BLaER1 (cell line): Measurements from ENCODE around the gene PTPRF.

ENCODE experiments used
- H3K27ac ChIP-seq: shearing (Covaris generic); formaldehyde crosslinking; 2 replicates; pipeline ENCODE4 v1.8.1; 2022
- H3K27me3 ChIP-seq: shearing (Covaris generic); formaldehyde crosslinking; 2 replicates; pipeline ENCODE4 v1.8.1; 2022
- H3K36me3 ChIP-seq: shearing (Covaris generic); formaldehyde crosslinking; 2 replicates; pipeline ENCODE4 v1.8.1; 2022
- H3K4me1 ChIP-seq: shearing (Covaris generic); formaldehyde crosslinking; 2 replicates; pipeline ENCODE4 v1.8.1; 2022
- H3K4me2 ChIP-seq: shearing (Covaris generic); formaldehyde crosslinking; 2 replicates; pipeline ENCODE4 v1.8.1; 2022
- H3K4me3 ChIP-seq: shearing (Covaris generic); formaldehyde crosslinking; 2 replicates; pipeline ENCODE4 v1.8.1; 2022
- H3K9ac ChIP-seq: shearing (Covaris generic); formaldehyde crosslinking; 2 replicates; pipeline ENCODE4 v1.8.1; 2022
- H3K9me3 ChIP-seq: shearing (Covaris generic); formaldehyde crosslinking; 2 replicates; pipeline ENCODE4 v1.8.1; 2022
- H4K20me1 ChIP-seq: shearing (Covaris generic); formaldehyde crosslinking; 2 replicates; pipeline ENCODE4 v1.8.1; 2022
- Cebpa-rat ChIP-seq: shearing (Covaris generic); IDR thresholded peaks from 2 replicates; pipeline ENCODE4 v1.8.1; 2022

Gene PTPRF

GRCh38 chr1:43503534-43503933 is 27.1 kb upstream of the PTPRF start:
- no peaks in the 10 kb centered on the region for H3K4me1 ChIP-seq

GRCh38 chr1:43505077-43505780 is 25.5 kb upstream of the PTPRF start:
- no peaks in the 10 kb centered on the region for H3K27me3 ChIP-seq
- H3K36me3 ChIP-seq: no peaks in the 10 kb centered on the region
- H3K4me3 ChIP-seq: no peak overlapping the region
- H3K9me3 ChIP-seq: no peaks in the 10 kb centered on the region
- no peaks in the 10 kb centered on the region for H4K20me1 ChIP-seq
- no peaks in the 10 kb centered on the region for H3K4me1 ChIP-seq
- no peak overlapping the region for H3K4me2 ChIP-seq
- H3K9ac ChIP-seq: no peak overlapping the region
- H3K27ac ChIP-seq: no peak overlapping the region
- TF ChIP-seq Cebpa-rat: no peak

More at GRCh38 chr1:43503534-43503933, 27.1 kb upstream of the PTPRF start:
- Histone ChIP-seq H3K9me3 (no peaks in the 10 kb centered on the region), H3K9ac (no peak overlapping the region), H3K4me3 (no peak overlapping the region), H4K20me1 (no peaks in the 10 kb centered on the region), H3K36me3 (no peaks in the 10 kb centered on the region), H3K27ac (no peak overlapping the region), H3K4me2 (no peak overlapping the region), H3K27me3 (no peaks in the 10 kb centered on the region)
- TF ChIP-seq Cebpa-rat: no peak

- TF ChIP-seq Cebpa-rat: no peak
- Histone ChIP-seq H3K9me3 (no peaks in the 10 kb centered on the region; the same call in 1 of the 2 replicates), H3K4me1 (no peaks in the 10 kb centered on the region), H3K27ac (no peak overlapping the region), H3K27me3 (no peaks in the 10 kb centered on the region), H4K20me1 (no peaks in the 10 kb centered on the region), H3K4me2 (no peak overlapping the region), H3K36me3 (no peaks in the 10 kb centered on the region), H3K9ac (no peak overlapping the region), H3K4me3 (no peak overlapping the region)
Measured at GRCh38 chr1:43506233-43506632, 24.4 kb upstream of the PTPRF start.

- Histone ChIP-seq H3K36me3 (no peaks in the 10 kb centered on the region), H3K4me2 (no peak overlapping the region), H3K4me1 (no peaks in the 10 kb centered on the region), H3K27ac (no peak overlapping the region), H3K4me3 (no peak overlapping the region), H3K9me3 (no peaks in the 10 kb centered on the region; the same call in 1 of the 2 replicates), H3K27me3 (no peaks in the 10 kb centered on the region), H4K20me1 (no peaks in the 10 kb centered on the region), H3K9ac (no peak overlapping the region)
- TF ChIP-seq Cebpa-rat: no peak
Measured at GRCh38 chr1:43507296-43508295, 23.1 kb upstream of the PTPRF start.

GRCh38 chr1:43509007-43509739 is 21.5 kb upstream of the PTPRF start:
- Histone ChIP-seq H3K9ac (no peak overlapping the region), H3K27ac (no peak overlapping the region), H3K4me2 (no peak overlapping the region), H3K36me3 (no peaks in the 10 kb centered on the region), H3K4me3 (no peak overlapping the region), H3K4me1 (no peaks in the 10 kb centered on the region), H4K20me1 (no peaks in the 10 kb centered on the region), H3K9me3 (no peaks in the 10 kb centered on the region; the same call in 1 of the 2 replicates), H3K27me3 (no peaks in the 10 kb centered on the region)
- TF ChIP-seq Cebpa-rat: no peak

GRCh38 chr1:43509740-43510375 is 20.8 kb upstream of the PTPRF start:
- H3K27ac ChIP-seq: no peak overlapping the region
- no peak for TF ChIP-seq Cebpa-rat
- H3K4me3 ChIP-seq: no peak overlapping the region
- no peaks in the 10 kb centered on the region for H3K36me3 ChIP-seq
- H3K27me3 ChIP-seq: no peaks in the 10 kb centered on the region
- no peak overlapping the region for H3K4me2 ChIP-seq
- H3K9me3 ChIP-seq: no peaks in the 10 kb centered on the region; the same call in 1 of the 2 replicates
- H3K4me1 ChIP-seq: no peaks in the 10 kb centered on the region
- no peak overlapping the region for H3K9ac ChIP-seq
- no peaks in the 10 kb centered on the region for H4K20me1 ChIP-seq

- Histone ChIP-seq H3K4me2 (no peak overlapping the region), H3K4me3 (no peak overlapping the region), H3K9ac (no peak overlapping the region), H3K4me1 (no peaks in the 10 kb centered on the region), H3K27me3 (no peaks in the 10 kb centered on the region), H3K36me3 (no peaks in the 10 kb centered on the region), H4K20me1 (no peaks in the 10 kb centered on the region), H3K27ac (no peak overlapping the region), H3K9me3 (no peaks in the 10 kb centered on the region; the same call in 1 of the 2 replicates)
- TF ChIP-seq Cebpa-rat: no peak
Measured at GRCh38 chr1:43510621-43511020, 20.1 kb upstream of the PTPRF start.

- H3K9me3 ChIP-seq: no peaks in the 10 kb centered on the region; the same call in 1 of the 2 replicates
- no peaks in the 10 kb centered on the region for H3K4me1 ChIP-seq
- H3K36me3 ChIP-seq: no peaks in the 10 kb centered on the region
- H4K20me1 ChIP-seq: no peaks in the 10 kb centered on the region
- no peak for TF ChIP-seq Cebpa-rat
- no peaks in the 10 kb centered on the region for H3K27me3 ChIP-seq
- H3K4me3 ChIP-seq: no peak overlapping the region
- H3K4me2 ChIP-seq: no peak overlapping the region
- H3K27ac ChIP-seq: no peak overlapping the region
- no peak overlapping the region for H3K9ac ChIP-seq
Measured at GRCh38 chr1:43511394-43511793, 19.3 kb upstream of the PTPRF start.

- no peak for TF ChIP-seq Cebpa-rat
- Histone ChIP-seq H3K4me3 (no peak overlapping the region), H3K9me3 (no peaks in the 10 kb centered on the region; the same call in 1 of the 2 replicates), H3K27me3 (no peaks in the 10 kb centered on the region), H3K27ac (no peak overlapping the region), H3K36me3 (no peaks in the 10 kb centered on the region), H3K4me1 (no peaks in the 10 kb centered on the region), H3K9ac (no peak overlapping the region), H4K20me1 (no peaks in the 10 kb centered on the region), H3K4me2 (no peak overlapping the region)
Measured at GRCh38 chr1:43512133-43512532, 18.6 kb upstream of the PTPRF start.
